DND-41 (cell line): ENCODE measurements around the gene DST.

Experiments
- CTCF ChIP-seq: IDR thresholded peaks from 2 replicates; pipeline ENCODE4 v1.5.1; 2012; ENCODE audit warnings: borderline replicate concordance, low read length, moderate library complexity, mild to moderate bottlenecking; ENCODE audit not compliant: poor library complexity, severe bottlenecking; ENCODE audit errors: extremely low read depth
- EZH2 ChIP-seq: IDR thresholded peaks from 3 replicates; pipeline ENCODE4 v1.6.1; 2012; ENCODE audit warnings: borderline replicate concordance, low read depth, mild to moderate bottlenecking, moderate library complexity, low read length, inconsistent platforms; ENCODE audit not compliant: severe bottlenecking

- no peak for TF ChIP-seq EZH2
- no peak for TF ChIP-seq CTCF
These were observed 222.4 kb downstream of the DST start for GRCh38 chr6:56420296-56420695.
